HFFc6 (cell line): ENCODE results near the gene LEUTX. TPM values are rescaled to one million over a fixed set of nuclear protein-coding genes. Genes with fewer than 3 reads are reported as not detected.

Source experiments
- DNase-seq: peaks from one replicate; pipeline ENCODE4 v3.0.0-alpha.2; 2018
- H3K27ac Mint-ChIP-seq: 2 replicates; pipeline ENCODE4 v1.8.0; 2020; ENCODE audit warnings: mild to moderate bottlenecking, mixed read lengths
- H3K27me3 Mint-ChIP-seq: 2 replicates; pipeline ENCODE4 v1.8.0; 2021; ENCODE audit warnings: mild to moderate bottlenecking, moderate library complexity, mixed read lengths; ENCODE audit not compliant: insufficient read depth
- H3K36me3 Mint-ChIP-seq: 2 replicates; pipeline ENCODE4 v1.8.0; 2021; ENCODE audit warnings: low read depth, mixed read lengths
- H3K4me1 Mint-ChIP-seq: 2 replicates; pipeline ENCODE4 v1.8.0; 2020; ENCODE audit warnings: low read depth, mixed read lengths
- H3K4me3 Mint-ChIP-seq: 2 replicates; pipeline ENCODE4 v1.8.0; 2020; ENCODE audit warnings: mild to moderate bottlenecking, moderate library complexity, mixed read lengths
- H3K9me3 Mint-ChIP-seq: 2 replicates; pipeline ENCODE4 v1.8.0; 2020; ENCODE audit warnings: mild to moderate bottlenecking, mixed read lengths
- long read RNA-seq: library from polyadenylated mRNA; unstranded; transcript quantifications from one replicate; pipeline ENCODE4 v2.0.0, GENCODE V29; 2019
- total RNA-seq, 6 experiments: library from RNA; stranded (reverse); fragmentation: NEBNext Ultra II Directional; extraction: Animal tissue kit (Norgen Biotek cat#: 25700); gene quantifications; 2 replicates in 1 of 6; 3 replicates in 5 of 6; pipeline ENCODE4 v1.2.3, GENCODE V29; 2021
- TF ChIP-seq, protein P1 (sequence below): fragments of 200-600 bp; sonication (generic); IDR thresholded peaks from 2 replicates; pipeline ENCODE4 v1.5.0; 2021; ENCODE audit warnings: antibody characterized with exemption, mild to moderate bottlenecking

LEUTX gene
- total RNA-seq: not detected
- long read RNA-seq: 0 reads

- Mint-ChIP-seq H3K4me3 (no peak within 1 kb of the TSS), H3K4me1 (no peaks in the 10 kb centered on the region), H3K27ac (no peak within 1 kb of the TSS), H3K36me3 (no peaks in the 10 kb centered on the region), H3K27me3 (peaks cover 21% of the 10 kb centered on the region), H3K9me3 (no peaks in the 10 kb centered on the region)
- no peak for DNase-seq
- TF ChIP-seq, protein P1, sequence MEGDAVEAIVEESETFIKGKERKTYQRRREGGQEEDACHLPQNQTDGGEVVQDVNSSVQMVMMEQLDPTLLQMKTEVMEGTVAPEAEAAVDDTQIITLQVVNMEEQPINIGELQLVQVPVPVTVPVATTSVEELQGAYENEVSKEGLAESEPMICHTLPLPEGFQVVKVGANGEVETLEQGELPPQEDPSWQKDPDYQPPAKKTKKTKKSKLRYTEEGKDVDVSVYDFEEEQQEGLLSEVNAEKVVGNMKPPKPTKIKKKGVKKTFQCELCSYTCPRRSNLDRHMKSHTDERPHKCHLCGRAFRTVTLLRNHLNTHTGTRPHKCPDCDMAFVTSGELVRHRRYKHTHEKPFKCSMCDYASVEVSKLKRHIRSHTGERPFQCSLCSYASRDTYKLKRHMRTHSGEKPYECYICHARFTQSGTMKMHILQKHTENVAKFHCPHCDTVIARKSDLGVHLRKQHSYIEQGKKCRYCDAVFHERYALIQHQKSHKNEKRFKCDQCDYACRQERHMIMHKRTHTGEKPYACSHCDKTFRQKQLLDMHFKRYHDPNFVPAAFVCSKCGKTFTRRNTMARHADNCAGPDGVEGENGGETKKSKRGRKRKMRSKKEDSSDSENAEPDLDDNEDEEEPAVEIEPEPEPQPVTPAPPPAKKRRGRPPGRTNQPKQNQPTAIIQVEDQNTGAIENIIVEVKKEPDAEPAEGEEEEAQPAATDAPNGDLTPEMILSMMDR: no peak
Observed at GRCh38 chr19:39778763-39779162, at the start of gene LEUTX. Gene LEUTX, plus strand, starts transcription at chr19:39778854. Its CDS starts 67 bp downstream, at chr19:39778921.

DNA sequence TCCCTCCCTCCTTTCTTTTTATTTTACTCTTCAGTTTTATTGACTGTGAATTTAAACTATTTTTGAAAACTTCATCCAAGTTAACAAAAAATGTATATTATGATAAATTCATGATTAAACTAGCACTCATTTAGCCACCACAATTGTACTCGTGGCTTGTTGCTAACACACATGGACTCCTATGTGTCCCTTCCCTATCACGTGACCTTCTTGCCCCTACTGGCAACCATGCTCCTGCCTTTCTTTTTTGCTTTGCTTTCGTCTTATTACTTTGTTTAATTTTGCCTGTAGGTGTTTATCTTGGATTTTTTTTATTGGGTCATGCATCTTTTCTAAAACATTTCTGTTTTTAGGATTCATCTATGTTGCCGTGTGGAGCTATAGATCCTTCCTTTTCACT lies 49.1 kb upstream of the LEUTX start:
- H3K9me3 Mint-ChIP-seq: no peaks in the 10 kb centered on the region
- peaks cover 10% of the 10 kb centered on the region for H3K27me3 Mint-ChIP-seq
- TF ChIP-seq, protein P1: no peak
- H3K36me3 Mint-ChIP-seq: no peaks in the 10 kb centered on the region
- H3K27ac Mint-ChIP-seq: no peak overlapping the region
- H3K4me1 Mint-ChIP-seq: no peaks in the 10 kb centered on the region
- no peak for DNase-seq
- H3K4me3 Mint-ChIP-seq: no peak overlapping the region

- H3K27ac Mint-ChIP-seq: no peak overlapping the region
- no peaks in the 10 kb centered on the region for H3K9me3 Mint-ChIP-seq
- H3K36me3 Mint-ChIP-seq: no peaks in the 10 kb centered on the region
- peaks cover 8% of the 10 kb centered on the region for H3K27me3 Mint-ChIP-seq
- no peak for DNase-seq
- no peaks in the 10 kb centered on the region for H3K4me1 Mint-ChIP-seq
- no peak overlapping the region for H3K4me3 Mint-ChIP-seq
- TF ChIP-seq, protein P1: no peak
Observed at GRCh38 chr19:39731685-39732084, 47.0 kb upstream of the LEUTX start.

DNA sequence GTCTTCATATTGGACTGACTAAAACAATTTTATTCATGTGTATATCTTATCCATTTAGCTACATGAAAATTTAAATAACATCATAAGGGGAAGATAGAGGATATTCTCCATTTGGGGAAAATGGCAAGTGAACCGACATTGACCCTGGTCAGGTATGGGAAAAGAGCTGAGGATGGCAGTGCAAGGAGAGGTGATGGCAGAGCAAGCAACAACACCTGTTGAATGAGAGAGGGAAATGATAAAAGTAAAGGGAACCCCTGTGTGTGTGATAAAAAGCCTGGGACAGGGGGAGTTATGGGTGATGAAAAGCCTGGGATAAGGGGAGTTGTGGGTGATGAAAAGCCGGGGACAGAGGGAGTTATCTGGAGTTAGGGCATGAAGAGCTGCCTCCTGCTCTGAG lies 44.8 kb upstream of the LEUTX start:
- no peaks in the 10 kb centered on the region for H3K9me3 Mint-ChIP-seq
- peaks cover 4% of the 10 kb centered on the region for H3K27me3 Mint-ChIP-seq
- H3K36me3 Mint-ChIP-seq: no peaks in the 10 kb centered on the region
- no peak for DNase-seq
- no peaks in the 10 kb centered on the region for H3K4me1 Mint-ChIP-seq
- TF ChIP-seq, protein P1: no peak
- H3K4me3 Mint-ChIP-seq: no peak overlapping the region
- no peak overlapping the region for H3K27ac Mint-ChIP-seq

DNA sequence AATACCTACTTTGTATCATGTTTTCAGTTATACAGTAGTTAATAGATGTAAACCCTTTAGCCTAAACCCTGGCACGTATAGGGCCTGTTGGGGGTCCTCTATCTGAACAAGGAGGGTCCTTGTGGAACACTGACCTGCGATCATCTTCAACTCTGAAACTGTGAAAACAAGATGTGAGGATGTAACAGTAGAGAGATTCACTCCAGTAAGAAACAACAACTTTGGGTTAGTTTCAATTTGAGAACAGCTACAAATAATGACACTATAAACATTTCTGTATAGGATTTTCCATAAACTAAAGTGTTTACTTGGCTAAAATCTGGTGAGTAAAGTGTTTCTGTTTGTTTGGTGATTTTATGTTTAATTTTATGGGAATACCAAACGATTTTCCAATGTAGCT lies 43.0 kb upstream of the LEUTX start:
- no peak overlapping the region for H3K27ac Mint-ChIP-seq
- TF ChIP-seq, protein P1: no peak
- H3K4me1 Mint-ChIP-seq: no peaks in the 10 kb centered on the region
- no peak overlapping the region for H3K4me3 Mint-ChIP-seq
- H3K9me3 Mint-ChIP-seq: no peaks in the 10 kb centered on the region
- no peak for DNase-seq
- H3K36me3 Mint-ChIP-seq: no peaks in the 10 kb centered on the region
- H3K27me3 Mint-ChIP-seq: peaks cover 4% of the 10 kb centered on the region

DNA sequence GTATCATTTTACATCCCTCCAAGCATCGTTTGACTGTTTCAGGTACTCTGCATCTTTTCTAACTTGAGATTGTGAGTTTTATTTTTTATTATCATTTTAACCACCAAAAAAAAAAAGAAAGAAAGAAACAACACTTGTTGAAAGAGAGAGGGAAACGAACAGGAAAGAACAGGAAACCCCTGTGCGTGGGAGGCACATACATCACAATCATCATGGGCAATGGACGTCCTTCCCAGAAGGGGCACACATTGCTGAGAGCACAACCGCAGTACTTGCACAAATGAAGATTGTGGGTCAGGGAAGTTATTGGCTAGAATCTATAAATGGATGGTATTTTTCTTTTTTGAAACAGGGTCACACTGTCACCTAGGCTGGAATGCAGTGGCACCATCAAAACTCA lies 42.6 kb upstream of the LEUTX start:
- DNase-seq: no peak
- no peaks in the 10 kb centered on the region for H3K9me3 Mint-ChIP-seq
- peaks cover 4% of the 10 kb centered on the region for H3K27me3 Mint-ChIP-seq
- no peak overlapping the region for H3K27ac Mint-ChIP-seq
- H3K4me3 Mint-ChIP-seq: no peak overlapping the region
- TF ChIP-seq, protein P1: no peak
- no peaks in the 10 kb centered on the region for H3K36me3 Mint-ChIP-seq
- no peaks in the 10 kb centered on the region for H3K4me1 Mint-ChIP-seq
